Fibroblast of lung (primary cell): ENCODE data around the gene ZNF552. TPM values are rescaled to one million over a fixed set of nuclear protein-coding genes. Genes with fewer than 3 reads are reported as not detected.
"Not testable (repeated sequence)": the region's sequence is repeated elsewhere in the genome, so short reads cannot be mapped to it uniquely, and the experiment has no call there.

Source experiments
- DNase-seq, 2 donors: peaks; one replicate each; pipeline versions ENCODE4 v3.0.0 to v3.0.0-alpha.2; 2010; ENCODE audit warnings: low read depth in 2 of 2
- H2AFZ ChIP-seq: 2 replicates; pipeline ENCODE4 v1.5.1; 2012; ENCODE audit warnings: low read length, control low read depth, inconsistent platforms
- H3K27ac ChIP-seq: 2 replicates; pipeline ENCODE4 v1.5.1; 2011; ENCODE audit warnings: low read length, control low read depth; ENCODE audit not compliant: insufficient read depth
- H3K27me3 ChIP-seq: 2 replicates; pipeline ENCODE4 v1.5.1; 2011; ENCODE audit warnings: mild to moderate bottlenecking, low read length; ENCODE audit not compliant: control insufficient read depth, insufficient read depth
- H3K36me3 ChIP-seq: 2 replicates; pipeline ENCODE4 v1.5.1; 2011; ENCODE audit warnings: low read length; ENCODE audit not compliant: control insufficient read depth, insufficient read depth
- H3K4me1 ChIP-seq: 2 replicates; pipeline ENCODE4 v1.5.1; 2011; ENCODE audit warnings: low read length; ENCODE audit not compliant: control insufficient read depth, insufficient read depth; ENCODE audit errors: extremely low read depth
- H3K4me2 ChIP-seq: 2 replicates; pipeline ENCODE4 v1.5.1; 2011; ENCODE audit warnings: low read length, control low read depth; ENCODE audit not compliant: insufficient read depth; ENCODE audit errors: extremely low read depth
- H3K4me3 ChIP-seq, 4 experiments: fragments of 200-600 bp in 1 of 4; sonication (generic) in 1 of 4; replicated peaks in 1 of 4; 2 replicates each; pipeline ENCODE4 v1.5.1; 2011 to 2016; ENCODE audit warnings: low read length in 4 of 4, low read depth in 3 of 4, mild to moderate bottlenecking in 3 of 4, control low read depth in 2 of 4, inconsistent platforms in 1 of 4, mixed read lengths in 1 of 4; ENCODE audit not compliant: insufficient read depth in 1 of 4; ENCODE audit errors: control extremely low read depth in 1 of 4
- H3K79me2 ChIP-seq: 2 replicates; pipeline ENCODE4 v1.5.1; 2012; ENCODE audit warnings: mild to moderate bottlenecking, low read length, inconsistent platforms; ENCODE audit not compliant: control insufficient read depth, insufficient read depth
- H3K9ac ChIP-seq: 2 replicates; pipeline ENCODE4 v1.5.1; 2011; ENCODE audit warnings: mild to moderate bottlenecking, low read length, control low read depth; ENCODE audit not compliant: insufficient read depth
- H3K9me3 ChIP-seq: 2 replicates; pipeline ENCODE4 v1.5.1; 2012; ENCODE audit warnings: low read depth, low read length; ENCODE audit not compliant: control insufficient read depth, insufficient read depth
- H4K20me1 ChIP-seq: 2 replicates; pipeline ENCODE4 v1.5.1; 2011; ENCODE audit warnings: low read length; ENCODE audit not compliant: control insufficient read depth, insufficient read depth; ENCODE audit errors: extremely low read depth
- EZH2 ChIP-seq: IDR thresholded peaks from 2 replicates; pipeline ENCODE4 v1.5.1; 2012; ENCODE audit warnings: low read length, control low read depth, mild to moderate bottlenecking; ENCODE audit errors: missing control alignments
- polyA plus RNA-seq, 2 donors: library from polyadenylated mRNA; depleted of rRNA in 1 of 2; stranded (reverse) in 1 of 2; unstranded in 1 of 2; fragments of >200 nt; gene quantifications; 2 replicates each; pipeline ENCODE4 v1.2.1, GENCODE V29; 2011 to 2012; ENCODE audit warnings: missing spikeins in 1 of 2
- total RNA-seq: library from RNA; depleted of rRNA; stranded (reverse); fragments of >200 nt; gene quantifications from 2 replicates; pipeline ENCODE4 v1.2.1, GENCODE V29; 2014
- TF ChIP-seq, protein P1 (sequence below), 2 donors: IDR thresholded peaks in 1 of 2; conservative IDR thresholded peaks in 1 of 2; 1 replicate in 1 of 2; 2 replicates in 1 of 2; pipeline ENCODE4 v1.5.1; 2011 to 2012; ENCODE audit warnings: low read length in 2 of 2, control low read depth in 1 of 2, inconsistent platforms in 1 of 2, low read depth in 1 of 2, mild to moderate bottlenecking in 1 of 2

The ZNF552 gene
- total and polyA plus RNA-seq, 2 donors (not counting 1 experiment from before 2014, with no cell fraction given): 1.9 to 3.8 TPM

DNA sequence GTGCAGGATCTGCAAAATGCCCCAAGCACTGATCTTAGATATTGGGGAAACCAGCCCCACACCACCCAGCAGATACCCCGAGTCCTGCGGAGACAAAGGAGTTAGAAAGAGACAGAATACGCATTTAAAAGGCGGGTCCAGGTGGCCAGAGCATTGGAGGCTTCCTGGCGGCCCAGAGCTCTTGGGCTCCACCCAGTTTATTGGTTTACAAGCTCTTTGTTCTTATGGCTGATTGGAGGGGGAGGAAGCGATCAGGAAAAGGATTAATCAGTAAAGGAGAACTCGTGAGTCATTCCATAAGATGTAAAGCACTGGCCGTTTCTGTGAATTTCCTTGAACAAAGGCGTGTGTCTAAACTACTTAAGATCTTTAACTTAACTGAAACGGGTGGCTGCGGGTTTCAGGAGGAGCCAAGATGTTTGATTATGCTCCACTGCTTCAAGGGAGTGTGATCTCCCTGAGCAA, 35.9 kb upstream of the ZNF552 start:
- Histone ChIP-seq H3K27ac (peak overlapping the region; percentile 84), H3K9me3 (no peaks in the 10 kb centered on the region), H3K79me2 (peaks cover 30% of the 10 kb centered on the region), H3K4me3 (peak overlapping the region; percentile 71 to 86 (median 82)), H2AFZ (no peak overlapping the region), H3K36me3 (peaks cover 4% of the 10 kb centered on the region), H4K20me1 (no peaks in the 10 kb centered on the region), H3K4me1 (no peaks in the 10 kb centered on the region), H3K27me3 (no peaks in the 10 kb centered on the region), H3K4me2 (peak overlapping the region; percentile 95), H3K9ac (peak overlapping the region; percentile 81)
- TF ChIP-seq, protein P1, sequence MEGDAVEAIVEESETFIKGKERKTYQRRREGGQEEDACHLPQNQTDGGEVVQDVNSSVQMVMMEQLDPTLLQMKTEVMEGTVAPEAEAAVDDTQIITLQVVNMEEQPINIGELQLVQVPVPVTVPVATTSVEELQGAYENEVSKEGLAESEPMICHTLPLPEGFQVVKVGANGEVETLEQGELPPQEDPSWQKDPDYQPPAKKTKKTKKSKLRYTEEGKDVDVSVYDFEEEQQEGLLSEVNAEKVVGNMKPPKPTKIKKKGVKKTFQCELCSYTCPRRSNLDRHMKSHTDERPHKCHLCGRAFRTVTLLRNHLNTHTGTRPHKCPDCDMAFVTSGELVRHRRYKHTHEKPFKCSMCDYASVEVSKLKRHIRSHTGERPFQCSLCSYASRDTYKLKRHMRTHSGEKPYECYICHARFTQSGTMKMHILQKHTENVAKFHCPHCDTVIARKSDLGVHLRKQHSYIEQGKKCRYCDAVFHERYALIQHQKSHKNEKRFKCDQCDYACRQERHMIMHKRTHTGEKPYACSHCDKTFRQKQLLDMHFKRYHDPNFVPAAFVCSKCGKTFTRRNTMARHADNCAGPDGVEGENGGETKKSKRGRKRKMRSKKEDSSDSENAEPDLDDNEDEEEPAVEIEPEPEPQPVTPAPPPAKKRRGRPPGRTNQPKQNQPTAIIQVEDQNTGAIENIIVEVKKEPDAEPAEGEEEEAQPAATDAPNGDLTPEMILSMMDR (conservative IDR thresholded peaks at IDR 0.05 in 1 of 2, IDR thresholded peaks at IDR 0.05 in 1 of 2; ENCODE audit: low read depth in 1 of 2, low read length in 2 of 2): no peak
- no peak for TF ChIP-seq EZH2
- peak; percentile 28 to 82 for DNase-seq

DNA sequence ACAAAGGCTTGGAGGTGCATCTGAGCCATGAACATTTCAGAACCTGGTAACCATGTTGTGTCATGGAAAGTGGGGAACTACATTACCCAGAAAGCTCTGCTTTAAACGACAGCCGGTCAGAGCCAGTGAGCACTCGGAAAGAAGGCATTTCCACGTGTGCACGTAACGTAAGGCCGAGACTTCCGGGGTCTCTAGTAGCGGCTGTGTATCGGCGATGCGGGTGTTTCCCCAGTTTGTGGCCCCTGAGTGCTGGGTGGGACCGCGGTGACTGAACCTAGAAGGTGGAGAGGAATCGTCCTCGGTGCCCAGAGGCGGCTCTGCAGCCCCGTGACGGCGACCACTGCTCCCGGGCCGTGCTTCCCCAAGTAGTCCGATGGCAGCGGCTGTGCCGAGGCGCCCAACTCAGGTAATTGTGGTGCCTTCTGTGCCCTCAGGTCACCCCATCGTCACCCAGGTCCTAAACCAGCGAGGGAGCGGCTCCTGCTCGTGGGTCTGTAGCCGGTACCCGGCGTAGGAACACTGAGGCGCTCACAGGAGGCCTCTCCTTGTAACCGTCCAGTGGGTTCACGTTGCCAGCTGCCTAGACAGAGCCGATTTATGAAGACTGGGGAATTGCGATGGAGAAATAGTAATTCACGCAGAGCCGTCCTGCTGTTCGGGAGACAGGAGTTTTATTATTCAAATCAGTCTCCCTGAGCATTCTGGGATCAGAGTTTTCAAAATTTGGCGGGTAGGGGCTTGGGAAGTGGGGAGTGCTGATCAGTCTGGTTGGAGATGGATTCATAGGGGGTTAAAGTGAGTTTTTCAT, 35.2 kb upstream of the ZNF552 start, which contains the start of gene ZNF587:
Gene ZNF587 (plus strand): TSS at position 194 of the 808 bp plus-strand sequence. CDS start 180 bp downstream, at position 374.
- H3K27ac ChIP-seq: peak within 1 kb of the TSS; percentile 84
- peak within 1 kb of the TSS; percentile 20 for H2AFZ ChIP-seq
- peak within 1 kb of the TSS; percentile 81 for H3K9ac ChIP-seq
- H3K4me3 ChIP-seq: peak within 1 kb of the TSS; percentile 71 to 86 (median 82)
- peak; percentile 82 to 86 for DNase-seq
- peaks cover 35% of the 10 kb centered on the region for H3K79me2 ChIP-seq
- not testable (repeated sequence) for H3K4me1 ChIP-seq, H3K36me3 ChIP-seq, H4K20me1 ChIP-seq, H3K27me3 ChIP-seq, H3K9me3 ChIP-seq
- H3K4me2 ChIP-seq: peak within 1 kb of the TSS; percentile 95

DNA sequence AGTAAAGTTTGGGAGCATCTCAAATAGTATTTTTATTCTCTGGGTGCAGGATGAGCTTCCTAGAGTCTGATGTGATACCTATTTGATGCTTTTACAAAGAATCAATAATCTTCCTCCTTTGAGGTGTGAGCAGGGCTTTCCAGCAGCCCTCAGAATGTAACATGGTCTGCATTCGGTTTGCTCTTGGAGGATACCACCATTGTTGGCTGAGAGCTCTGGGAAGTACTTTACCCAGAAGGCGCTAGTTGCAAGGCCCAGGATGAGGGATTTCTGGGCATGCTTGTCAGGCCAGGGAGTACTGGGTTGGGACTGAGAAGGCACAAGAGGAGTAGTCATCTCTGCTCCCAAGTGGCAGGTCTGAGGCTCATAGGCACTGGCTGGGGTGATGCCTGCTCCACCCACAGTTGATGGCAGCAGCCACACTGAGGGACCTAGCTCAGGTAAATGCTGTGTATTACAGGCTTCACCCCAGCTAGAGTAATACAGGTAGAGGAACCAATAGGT, 34.5 kb upstream of the ZNF552 start:
- not testable (repeated sequence) for H3K27me3 ChIP-seq, H3K36me3 ChIP-seq, H3K27ac ChIP-seq, H3K9ac ChIP-seq, H3K4me1 ChIP-seq, H2AFZ ChIP-seq, H4K20me1 ChIP-seq, H3K4me2 ChIP-seq, DNase-seq, H3K9me3 ChIP-seq
- Histone ChIP-seq H3K79me2 (peaks cover 38% of the 10 kb centered on the region), H3K4me3 (peak overlapping the region in 2 of 4 experiments; percentile 71 to 85)

DNA sequence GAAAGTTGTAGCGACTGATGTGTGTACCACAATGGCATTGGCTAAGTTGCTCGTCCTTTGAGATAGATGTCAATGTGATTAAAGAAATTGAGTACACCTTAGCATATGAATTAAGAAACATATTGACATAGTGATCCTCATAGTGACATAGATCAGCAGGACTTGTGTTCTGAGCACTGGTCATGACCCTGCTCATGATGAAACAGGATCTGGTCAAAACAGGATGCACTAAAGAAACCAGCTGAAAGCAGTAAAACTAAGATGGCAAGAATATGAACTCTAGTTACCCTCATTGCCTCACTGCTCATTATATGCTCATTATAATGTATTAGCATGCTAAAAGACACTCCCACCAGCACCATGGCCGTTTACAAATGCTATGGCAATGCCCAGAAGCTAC, 32.5 kb upstream of the ZNF552 start:
- not testable (repeated sequence) for H3K36me3 ChIP-seq, H3K9ac ChIP-seq, H3K4me3 ChIP-seq, H3K27ac ChIP-seq, H3K9me3 ChIP-seq, H3K27me3 ChIP-seq, H3K4me1 ChIP-seq, DNase-seq, H3K4me2 ChIP-seq, H4K20me1 ChIP-seq, H2AFZ ChIP-seq
- peaks cover 31% of the 10 kb centered on the region for H3K79me2 ChIP-seq
